Tibial nerve (tissue), 4 donors: ENCODE results near the gene GTPBP2.

ENCODE experiments used
- CTCF ChIP-seq, 5 experiments: fragments of 200-600 bp in 3 of 5; fragments of 450-650 bp in 2 of 5; sonication (generic) in 3 of 5; IDR thresholded peaks; one replicate each; pipeline ENCODE4 v1.5.1; 2016 to 2019; ENCODE audit warnings: antibody characterized with exemption in 5 of 5, mild to moderate bottlenecking in 3 of 5, moderate library complexity in 2 of 5
- EP300 ChIP-seq, 2 donors: sonication (generic); formaldehyde crosslinking; IDR thresholded peaks; one replicate each; pipeline ENCODE4 v1.6.1; 2017; ENCODE audit warnings: antibody characterized with exemption in 2 of 2, mild to moderate bottlenecking in 1 of 2
- POLR2A ChIP-seq, 2 donors: fragments of 450-650 bp; IDR thresholded peaks; one replicate each; pipeline ENCODE4 v1.6.1; 2017; ENCODE audit warnings: antibody characterized with exemption in 2 of 2, mild to moderate bottlenecking in 2 of 2, moderate library complexity in 2 of 2

- no peak for TF ChIP-seq CTCF (IDR thresholded peaks at IDR 0.05)
- TF ChIP-seq POLR2A (IDR thresholded peaks at IDR 0.05) = no peak
- no peak for TF ChIP-seq EP300 (IDR thresholded peaks at IDR 0.05)
These were observed 58.1 kb downstream of the GTPBP2 start for GRCh38 chr6:43570876-43571441.
